HepG2 (cell line): ENCODE data around the gene FUBP3. TPM values are rescaled to one million over a fixed set of nuclear protein-coding genes. Genes with fewer than 3 reads are reported as not detected.

Source experiments
- ARHGAP35 ChIP-seq: sonication (generic); formaldehyde crosslinking; IDR thresholded peaks from 2 replicates; pipeline ENCODE4 v1.9.0; 2022; ENCODE audit warnings: mild to moderate bottlenecking, inconsistent platforms, moderate library complexity, missing genetic modification reagents, borderline replicate concordance
- DZIP1 ChIP-seq: sonication (generic); formaldehyde crosslinking; IDR thresholded peaks from 2 replicates; pipeline ENCODE4 v1.5.0; 2020; ENCODE audit warnings: mild to moderate bottlenecking, missing genetic modification reagents
- HDAC1 ChIP-seq: sonication (generic); formaldehyde crosslinking; IDR thresholded peaks from 2 replicates; pipeline ENCODE4 v1.5.1; 2020; ENCODE audit warnings: mild to moderate bottlenecking, missing genetic modification reagents
- HNF1B ChIP-seq: sonication (generic); formaldehyde crosslinking; IDR thresholded peaks from 2 replicates; pipeline ENCODE4 v1.5.1; 2020; ENCODE audit warnings: mild to moderate bottlenecking, moderate library complexity, missing genetic modification reagents
- KLF13 ChIP-seq: sonication (generic); formaldehyde crosslinking; IDR thresholded peaks from 2 replicates; pipeline ENCODE4 v1.4.0; 2020; ENCODE audit warnings: mild to moderate bottlenecking, missing genetic modification reagents
- NFRKB ChIP-seq: fragments of 450-650 bp; IDR thresholded peaks from 2 replicates; pipeline ENCODE4 v1.6.1; 2017
- PRDM4 ChIP-seq: sonication (generic); formaldehyde crosslinking; IDR thresholded peaks from 2 replicates; pipeline ENCODE4 v1.9.0; 2021; ENCODE audit warnings: missing genetic modification reagents, borderline replicate concordance
- PREB ChIP-seq: sonication (generic); formaldehyde crosslinking; IDR thresholded peaks from 2 replicates; pipeline ENCODE4 v1.4.0; 2020; ENCODE audit warnings: missing genetic modification reagents
- RBM22 ChIP-seq: fragments of 200-400 bp; formaldehyde crosslinking; optimal IDR thresholded peaks from 2 replicates; pipeline ENCODE3; 2017; ENCODE audit warnings: mild to moderate bottlenecking, low read length, moderate library complexity
- XBP1 ChIP-seq: sonication (generic); formaldehyde crosslinking; IDR thresholded peaks from 2 replicates; pipeline ENCODE4 v1.5.0; 2020; ENCODE audit warnings: missing genetic modification reagents
- ZBTB34 ChIP-seq: sonication (generic); formaldehyde crosslinking; IDR thresholded peaks from 2 replicates; pipeline ENCODE4 v1.8.0; 2022; ENCODE audit warnings: mild to moderate bottlenecking, missing genetic modification reagents
- ZFP91 ChIP-seq: sonication (generic); formaldehyde crosslinking; IDR thresholded peaks from 2 replicates; pipeline ENCODE4 v1.9.0; 2022; ENCODE audit warnings: missing genetic modification reagents, mild to moderate bottlenecking, borderline replicate concordance
- ZNF451 ChIP-seq: sonication (generic); formaldehyde crosslinking; IDR thresholded peaks from 2 replicates; pipeline ENCODE4 v1.5.0; 2020; ENCODE audit warnings: mild to moderate bottlenecking, missing genetic modification reagents
- ZNF510 ChIP-seq: sonication (generic); formaldehyde crosslinking; IDR thresholded peaks from 2 replicates; pipeline ENCODE4 v1.4.0; 2020; ENCODE audit warnings: low read depth, mild to moderate bottlenecking, missing genetic modification reagents
- ZNF552 ChIP-seq: sonication (generic); formaldehyde crosslinking; IDR thresholded peaks from 2 replicates; pipeline ENCODE4 v1.9.0; 2022; ENCODE audit warnings: missing genetic modification reagents, mild to moderate bottlenecking, borderline replicate concordance
- ZNF580 ChIP-seq: IDR thresholded peaks from 2 replicates; pipeline ENCODE4 v1.6.1; 2016; ENCODE audit warnings: low read depth, borderline replicate concordance
- ZNF672 ChIP-seq: sonication (generic); formaldehyde crosslinking; IDR thresholded peaks from 2 replicates; pipeline ENCODE4 v1.8.1; 2022; ENCODE audit warnings: missing genetic modification reagents
- polyA plus RNA-seq, 8 experiments: library from polyadenylated mRNA; depleted of rRNA in 3 of 8; stranded (reverse) in 7 of 8; unstranded in 1 of 8; fragments of >200 nt; fragmentation: Illumina TruSeq in 4 of 8; extraction: Trizol in 4 of 8; gene quantifications; 2 replicates each; pipeline versions ENCODE4 v1.2.1 to v1.2.3, GENCODE V29; 2011 to 2016; ENCODE audit warnings: low read depth in 4 of 8, missing spikeins in 1 of 8, mixed read lengths in 1 of 8; ENCODE audit not compliant: insufficient read depth in 1 of 8
- total RNA-seq, 5 experiments: library from RNA; depleted of rRNA; stranded (reverse); fragments of >200 nt; fragmentation: Illumina TruSeq; extraction: Trizol; gene quantifications; 2 replicates each; pipeline ENCODE4 v1.2.3, GENCODE V29; 2016; ENCODE audit warnings: low read depth in 1 of 5

The FUBP3 gene
- total and polyA plus RNA-seq, 2 of the 13 experiments (the other 11 are each of a cell fraction or from before 2014, with no cell fraction given), result 28.7 to 40.0 TPM

- no peak for TF ChIP-seq ZNF510 (CRISPR knock-in tag)
- no peak for TF ChIP-seq PRDM4 (CRISPR knock-in tag)
- 0 out of 2 replicates have a peak, but pooled peaks have one; percentile 45 for TF ChIP-seq ARHGAP35 (CRISPR knock-in tag)
- TF ChIP-seq HNF1B, result peak; percentile 51; the same call in 1 of the 2 replicates
- TF ChIP-seq RBM22, result no peak
- peak; percentile 54 for TF ChIP-seq HDAC1 (CRISPR knock-in tag)
- no peak for TF ChIP-seq ZNF580 (CRISPR knock-in tag)
- no peak for TF ChIP-seq ZNF451 (CRISPR knock-in tag)
- no peak for TF ChIP-seq PREB
- TF ChIP-seq KLF13, result no peak
- TF ChIP-seq ZNF552, result no peak
- TF ChIP-seq ZBTB34 (CRISPR knock-in tag), result no peak
- 0 out of 2 replicates have a peak, but pooled peaks have one; percentile 18 for TF ChIP-seq ZFP91
- no peak for TF ChIP-seq NFRKB
- TF ChIP-seq ZNF672 (CRISPR knock-in tag), result no peak
- TF ChIP-seq XBP1, result no peak
- 0 out of 2 replicates have a peak, but pooled peaks have one; percentile 23 for TF ChIP-seq DZIP1
Measured at GRCh38 chr9:130535818-130536521, 43.4 kb upstream of the FUBP3 start (continued).
